GM23338 (cell line): ENCODE results near the gene SARDH.

Source experiments
- EZH2 ChIP-seq: fragments of 200-600 bp; sonication (generic); IDR thresholded peaks from one replicate; pipeline ENCODE4 v1.8.0; 2017; ENCODE audit warnings: antibody characterized with exemption, mild to moderate bottlenecking, low read depth; ENCODE audit not compliant: unreplicated experiment
- TF ChIP-seq, protein P1 (sequence below), 2 experiments: fragments of 200-600 bp in 1 of 2; sonication (generic) in 1 of 2; conservative IDR thresholded peaks; 2 replicates each; pipeline versions ENCODE4 v1.5.1 to v1.6.1; 2016 to 2017; ENCODE audit warnings: antibody characterized with exemption in 2 of 2, low read depth in 2 of 2, mild to moderate bottlenecking in 2 of 2, moderate library complexity in 1 of 2
- TF ChIP-seq, protein P2 (sequence below): IDR thresholded peaks from one replicate; pipeline ENCODE4 v1.6.1; 2018; ENCODE audit warnings: antibody characterized with exemption; ENCODE audit not compliant: unreplicated experiment

DNA sequence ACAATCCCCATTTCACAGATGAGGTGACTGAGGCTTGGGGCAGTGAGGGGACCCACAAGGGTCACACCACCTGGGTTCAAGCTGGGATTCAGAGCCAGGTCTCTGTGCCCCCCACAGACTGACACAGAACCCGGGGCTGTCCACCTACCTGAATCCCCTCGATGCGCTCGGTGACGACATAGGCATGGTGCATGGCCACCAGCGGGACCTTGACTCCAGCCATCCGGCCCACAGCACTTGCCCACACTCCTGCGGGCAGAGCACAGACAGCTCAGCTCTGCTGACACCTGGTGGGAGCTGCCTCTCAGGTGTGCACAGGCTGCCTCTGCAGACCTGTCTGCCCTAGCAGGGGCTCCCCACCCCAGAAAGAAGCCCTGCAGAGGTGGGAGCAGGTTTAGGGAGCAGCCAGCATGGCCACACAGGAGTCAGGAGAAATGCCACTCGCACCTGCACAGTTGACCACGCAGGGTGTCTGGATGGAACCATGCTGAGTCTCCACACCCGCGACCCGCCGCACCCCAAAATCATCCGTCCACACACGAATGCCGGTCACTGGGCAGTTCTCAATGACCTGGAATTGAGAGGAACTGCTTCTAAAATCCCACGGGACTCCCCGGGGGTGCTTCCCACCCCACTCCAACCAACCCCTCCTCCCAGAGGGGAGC, 8.4 kb downstream of the SARDH start:
- no peak for TF ChIP-seq EZH2
- TF ChIP-seq, protein P1, sequence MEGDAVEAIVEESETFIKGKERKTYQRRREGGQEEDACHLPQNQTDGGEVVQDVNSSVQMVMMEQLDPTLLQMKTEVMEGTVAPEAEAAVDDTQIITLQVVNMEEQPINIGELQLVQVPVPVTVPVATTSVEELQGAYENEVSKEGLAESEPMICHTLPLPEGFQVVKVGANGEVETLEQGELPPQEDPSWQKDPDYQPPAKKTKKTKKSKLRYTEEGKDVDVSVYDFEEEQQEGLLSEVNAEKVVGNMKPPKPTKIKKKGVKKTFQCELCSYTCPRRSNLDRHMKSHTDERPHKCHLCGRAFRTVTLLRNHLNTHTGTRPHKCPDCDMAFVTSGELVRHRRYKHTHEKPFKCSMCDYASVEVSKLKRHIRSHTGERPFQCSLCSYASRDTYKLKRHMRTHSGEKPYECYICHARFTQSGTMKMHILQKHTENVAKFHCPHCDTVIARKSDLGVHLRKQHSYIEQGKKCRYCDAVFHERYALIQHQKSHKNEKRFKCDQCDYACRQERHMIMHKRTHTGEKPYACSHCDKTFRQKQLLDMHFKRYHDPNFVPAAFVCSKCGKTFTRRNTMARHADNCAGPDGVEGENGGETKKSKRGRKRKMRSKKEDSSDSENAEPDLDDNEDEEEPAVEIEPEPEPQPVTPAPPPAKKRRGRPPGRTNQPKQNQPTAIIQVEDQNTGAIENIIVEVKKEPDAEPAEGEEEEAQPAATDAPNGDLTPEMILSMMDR (conservative IDR thresholded peaks at IDR 0.05; ENCODE audit: low read depth in 2 of 2), result peak; percentile 22 to 40; a peak in 3 of 4 replicates
- TF ChIP-seq, protein P2, sequence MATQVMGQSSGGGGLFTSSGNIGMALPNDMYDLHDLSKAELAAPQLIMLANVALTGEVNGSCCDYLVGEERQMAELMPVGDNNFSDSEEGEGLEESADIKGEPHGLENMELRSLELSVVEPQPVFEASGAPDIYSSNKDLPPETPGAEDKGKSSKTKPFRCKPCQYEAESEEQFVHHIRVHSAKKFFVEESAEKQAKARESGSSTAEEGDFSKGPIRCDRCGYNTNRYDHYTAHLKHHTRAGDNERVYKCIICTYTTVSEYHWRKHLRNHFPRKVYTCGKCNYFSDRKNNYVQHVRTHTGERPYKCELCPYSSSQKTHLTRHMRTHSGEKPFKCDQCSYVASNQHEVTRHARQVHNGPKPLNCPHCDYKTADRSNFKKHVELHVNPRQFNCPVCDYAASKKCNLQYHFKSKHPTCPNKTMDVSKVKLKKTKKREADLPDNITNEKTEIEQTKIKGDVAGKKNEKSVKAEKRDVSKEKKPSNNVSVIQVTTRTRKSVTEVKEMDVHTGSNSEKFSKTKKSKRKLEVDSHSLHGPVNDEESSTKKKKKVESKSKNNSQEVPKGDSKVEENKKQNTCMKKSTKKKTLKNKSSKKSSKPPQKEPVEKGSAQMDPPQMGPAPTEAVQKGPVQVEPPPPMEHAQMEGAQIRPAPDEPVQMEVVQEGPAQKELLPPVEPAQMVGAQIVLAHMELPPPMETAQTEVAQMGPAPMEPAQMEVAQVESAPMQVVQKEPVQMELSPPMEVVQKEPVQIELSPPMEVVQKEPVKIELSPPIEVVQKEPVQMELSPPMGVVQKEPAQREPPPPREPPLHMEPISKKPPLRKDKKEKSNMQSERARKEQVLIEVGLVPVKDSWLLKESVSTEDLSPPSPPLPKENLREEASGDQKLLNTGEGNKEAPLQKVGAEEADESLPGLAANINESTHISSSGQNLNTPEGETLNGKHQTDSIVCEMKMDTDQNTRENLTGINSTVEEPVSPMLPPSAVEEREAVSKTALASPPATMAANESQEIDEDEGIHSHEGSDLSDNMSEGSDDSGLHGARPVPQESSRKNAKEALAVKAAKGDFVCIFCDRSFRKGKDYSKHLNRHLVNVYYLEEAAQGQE, result no peak
